Uterus (tissue), 2 donors: ENCODE results near the gene TADA3.

Experiments used
- CTCF ChIP-seq, 4 experiments: fragments of 200-600 bp in 2 of 4; fragments of 450-650 bp in 2 of 4; sonication (generic) in 2 of 4; IDR thresholded peaks; one replicate each; pipeline ENCODE4 v1.5.1; 2016 to 2019; ENCODE audit warnings: antibody characterized with exemption in 4 of 4, mild to moderate bottlenecking in 2 of 4, moderate library complexity in 1 of 4
- POLR2A ChIP-seq, 2 donors: fragments of 450-650 bp; IDR thresholded peaks; one replicate each; pipeline ENCODE4 v1.6.1; 2016; ENCODE audit warnings: antibody characterized with exemption in 2 of 2, mild to moderate bottlenecking in 1 of 2, moderate library complexity in 1 of 2

- TF ChIP-seq CTCF (IDR thresholded peaks at IDR 0.05) (no peak), POLR2A (IDR thresholded peaks at IDR 0.05) (no peak)
These were observed 5.1 kb upstream of the TADA3 start for GRCh38 chr3:9797196-9797945.
